OCI-LY3 (cell line): ENCODE data around the gene KLK2.

Source experiments
- H2AFZ ChIP-seq: fragments of 200-600, 300-600 bp; shearing (Covaris generic); 2 replicates; pipeline ENCODE4 v1.6.0; 2014; ENCODE audit warnings: antibody characterized with exemption, low read depth, low read length
- H3K27ac ChIP-seq: fragments of 200-600, 300-600 bp; sonication (generic); 2 replicates; pipeline ENCODE4 v1.5.1; 2014; ENCODE audit warnings: mild to moderate bottlenecking, low read length, moderate library complexity, mixed read lengths
- H3K27me3 ChIP-seq: fragments of 200-600, 300-600 bp; sonication (generic); 2 replicates; pipeline ENCODE4 v1.6.1; 2014; ENCODE audit warnings: low read depth, low read length, mixed read lengths
- H3K36me3 ChIP-seq: fragments of 200-600, 300-600 bp; sonication (generic); replicated peaks from 2 replicates; pipeline ENCODE3; 2014; ENCODE audit warnings: low read depth, low read length, mixed read lengths
- H3K4me1 ChIP-seq: fragments of 300-600, 200-600 bp; sonication (generic); 2 replicates; pipeline ENCODE4 v1.6.1; 2014; ENCODE audit warnings: low read length, mixed read lengths
- H3K4me2 ChIP-seq: fragments of 200-600, 300-600 bp; sonication (generic); 2 replicates; pipeline ENCODE4 v1.6.1; 2014; ENCODE audit warnings: low read length, mixed read lengths
- H3K4me3 ChIP-seq: fragments of 300-600, 200-600 bp; sonication (generic); 2 replicates; pipeline ENCODE4 v1.5.1; 2014; ENCODE audit warnings: antibody characterized with exemption, mild to moderate bottlenecking, low read length, moderate library complexity
- H3K79me2 ChIP-seq: fragments of 300-600, 200-600 bp; shearing (Covaris generic); 2 replicates; pipeline ENCODE4 v1.6.1; 2014; ENCODE audit warnings: mild to moderate bottlenecking, low read length, mixed read lengths
- H3K9ac ChIP-seq: fragments of 300-600, 200-600 bp; shearing (Covaris generic); 2 replicates; pipeline ENCODE4 v1.6.0; 2014; ENCODE audit warnings: mild to moderate bottlenecking, low read length, moderate library complexity
- H3K9me3 ChIP-seq: fragments of 200-600, 300-600 bp; shearing (Covaris generic); 2 replicates; pipeline ENCODE4 v1.6.1; 2014; ENCODE audit warnings: low read length, mixed read lengths; ENCODE audit not compliant: insufficient read depth
- H4K20me1 ChIP-seq: fragments of 200-600, 300-600 bp; sonication (generic); 2 replicates; pipeline ENCODE4 v1.6.1; 2016; ENCODE audit warnings: low read length, mixed read lengths; ENCODE audit not compliant: insufficient read depth
- EZH2phosphoT487 ChIP-seq: fragments of 200-600 bp; shearing (Covaris generic); IDR thresholded peaks from 2 replicates; pipeline ENCODE4 v1.6.1; 2018; ENCODE audit warnings: antibody characterized with exemption, mixed run types, low read depth
- TF ChIP-seq, protein P1 (sequence below): fragments of 200-600, 300-600 bp; sonication (generic); IDR thresholded peaks from 2 replicates; pipeline ENCODE4 v1.5.1; 2014; ENCODE audit warnings: antibody characterized with exemption, low read length, low read depth

Gene KLK2

DNA sequence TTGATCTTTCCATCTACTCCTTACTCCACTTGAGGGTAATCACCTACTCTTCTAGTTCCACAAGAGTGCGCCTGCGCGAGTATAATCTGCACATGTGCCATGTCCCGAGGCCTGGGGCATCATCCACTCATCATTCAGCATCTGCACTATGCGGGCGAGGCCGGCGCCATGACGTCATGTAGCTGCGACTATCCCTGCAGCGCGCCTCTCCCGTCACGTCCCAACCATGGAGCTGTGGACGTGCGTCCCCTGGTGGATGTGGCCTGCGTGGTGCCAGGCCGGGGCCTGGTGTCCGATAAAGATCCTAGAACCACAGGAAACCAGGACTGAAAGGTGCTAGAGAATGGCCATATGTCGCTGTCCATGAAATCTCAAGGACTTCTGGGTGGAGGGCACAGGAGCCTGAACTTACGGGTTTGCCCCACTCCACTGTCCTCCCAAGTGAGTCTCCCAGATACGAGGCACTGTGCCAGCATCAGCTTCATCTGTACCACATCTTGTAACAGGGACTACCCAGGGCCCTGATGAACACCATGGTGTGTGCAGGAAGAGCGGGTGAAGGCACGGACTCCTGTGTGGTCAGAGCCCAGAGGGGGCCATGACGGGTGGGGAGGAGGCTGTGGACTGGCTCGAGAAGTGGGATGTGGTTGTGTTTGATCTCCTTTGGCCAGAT, 2.7 kb upstream of the KLK2 start:
- peaks cover 90% of the 10 kb centered on the region for H3K27me3 ChIP-seq
- H4K20me1 ChIP-seq: no peaks in the 10 kb centered on the region
- no peak overlapping the region for H2AFZ ChIP-seq
- H3K4me2 ChIP-seq: no peak overlapping the region
- TF ChIP-seq, protein P1, sequence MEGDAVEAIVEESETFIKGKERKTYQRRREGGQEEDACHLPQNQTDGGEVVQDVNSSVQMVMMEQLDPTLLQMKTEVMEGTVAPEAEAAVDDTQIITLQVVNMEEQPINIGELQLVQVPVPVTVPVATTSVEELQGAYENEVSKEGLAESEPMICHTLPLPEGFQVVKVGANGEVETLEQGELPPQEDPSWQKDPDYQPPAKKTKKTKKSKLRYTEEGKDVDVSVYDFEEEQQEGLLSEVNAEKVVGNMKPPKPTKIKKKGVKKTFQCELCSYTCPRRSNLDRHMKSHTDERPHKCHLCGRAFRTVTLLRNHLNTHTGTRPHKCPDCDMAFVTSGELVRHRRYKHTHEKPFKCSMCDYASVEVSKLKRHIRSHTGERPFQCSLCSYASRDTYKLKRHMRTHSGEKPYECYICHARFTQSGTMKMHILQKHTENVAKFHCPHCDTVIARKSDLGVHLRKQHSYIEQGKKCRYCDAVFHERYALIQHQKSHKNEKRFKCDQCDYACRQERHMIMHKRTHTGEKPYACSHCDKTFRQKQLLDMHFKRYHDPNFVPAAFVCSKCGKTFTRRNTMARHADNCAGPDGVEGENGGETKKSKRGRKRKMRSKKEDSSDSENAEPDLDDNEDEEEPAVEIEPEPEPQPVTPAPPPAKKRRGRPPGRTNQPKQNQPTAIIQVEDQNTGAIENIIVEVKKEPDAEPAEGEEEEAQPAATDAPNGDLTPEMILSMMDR: no peak
- TF ChIP-seq EZH2phosphoT487: no peak
- no peaks in the 10 kb centered on the region for H3K9me3 ChIP-seq
- H3K79me2 ChIP-seq: no peaks in the 10 kb centered on the region
- no peak overlapping the region for H3K27ac ChIP-seq
- H3K4me1 ChIP-seq: no peaks in the 10 kb centered on the region
- no peak overlapping the region for H3K9ac ChIP-seq
- no peaks in the 10 kb centered on the region for H3K36me3 ChIP-seq
- H3K4me3 ChIP-seq: no peak overlapping the region

DNA sequence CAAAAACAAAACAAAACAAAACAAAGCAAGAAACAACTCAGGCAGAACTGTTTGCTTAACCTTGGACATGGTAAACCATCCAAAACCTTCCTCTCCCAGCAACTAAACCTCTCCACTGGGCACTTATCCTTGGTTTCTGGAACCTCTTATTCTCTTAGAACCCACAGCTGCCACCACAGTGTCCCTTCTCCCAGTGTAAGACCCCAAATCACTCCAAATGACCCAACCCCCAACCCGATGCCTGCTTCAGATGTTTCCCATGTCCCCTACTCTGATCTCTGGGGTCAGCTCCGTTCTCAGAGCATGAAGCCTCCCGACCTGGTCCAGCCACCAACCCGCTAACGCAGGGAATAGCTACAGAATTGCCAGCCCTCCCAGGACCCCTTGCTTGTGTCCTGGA, 972 bp downstream of the KLK2 start:
- Histone ChIP-seq H3K9ac (no peak overlapping the region), H3K36me3 (no peaks in the 10 kb centered on the region), H3K4me1 (peaks cover 15% of the 10 kb centered on the region), H3K79me2 (no peaks in the 10 kb centered on the region), H3K27ac (no peak overlapping the region), H3K4me3 (no peak overlapping the region), H4K20me1 (no peaks in the 10 kb centered on the region), H2AFZ (no peak overlapping the region), H3K27me3 (peaks cover 54% of the 10 kb centered on the region), H3K9me3 (no peaks in the 10 kb centered on the region), H3K4me2 (no peak overlapping the region)
- no peak for TF ChIP-seq EZH2phosphoT487
- TF ChIP-seq, protein P1: no peak

DNA sequence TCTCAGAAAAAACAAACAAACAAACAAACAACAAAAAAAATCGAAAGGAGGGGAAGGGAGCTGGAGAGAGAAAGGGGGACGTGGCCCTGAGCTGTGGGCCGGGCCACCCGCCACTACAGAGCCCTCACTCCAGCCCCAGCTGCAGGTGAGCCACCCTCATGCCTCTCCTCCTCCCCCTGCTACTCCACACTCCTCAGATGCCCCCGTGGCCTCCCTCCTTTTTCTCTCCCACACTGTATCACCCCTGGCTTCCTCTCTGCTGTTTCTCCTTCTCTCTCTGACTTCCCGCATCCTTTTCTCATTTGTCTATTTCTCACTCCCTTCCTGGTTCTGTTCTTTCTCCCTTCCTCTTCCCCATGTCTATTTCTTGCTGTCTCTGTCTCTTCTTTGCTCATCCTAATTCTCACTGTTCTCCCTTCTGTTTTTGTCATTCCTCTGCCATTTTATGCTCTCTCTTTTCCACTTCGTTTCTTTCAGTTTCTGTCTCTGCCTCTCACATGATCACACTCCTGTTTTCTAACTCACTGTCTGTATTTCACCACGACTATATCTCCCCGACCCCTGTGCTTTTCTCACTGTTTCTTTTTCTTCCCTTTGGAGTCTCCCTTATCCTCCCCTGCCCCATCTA, 2.7 kb downstream of the KLK2 start:
- Histone ChIP-seq H2AFZ (peak overlapping the region; percentile 44), H3K27ac (no peak overlapping the region), H3K9me3 (no peaks in the 10 kb centered on the region), H3K4me1 (peaks cover 15% of the 10 kb centered on the region), H3K4me3 (peak overlapping the region; percentile 7), H3K9ac (peak overlapping the region; percentile 17; the same call in 1 of the 2 replicates), H3K27me3 (peaks cover 54% of the 10 kb centered on the region), H3K4me2 (peak overlapping the region; percentile 39), H3K79me2 (no peaks in the 10 kb centered on the region), H4K20me1 (no peaks in the 10 kb centered on the region), H3K36me3 (no peaks in the 10 kb centered on the region)
- TF ChIP-seq, protein P1: no peak

DNA sequence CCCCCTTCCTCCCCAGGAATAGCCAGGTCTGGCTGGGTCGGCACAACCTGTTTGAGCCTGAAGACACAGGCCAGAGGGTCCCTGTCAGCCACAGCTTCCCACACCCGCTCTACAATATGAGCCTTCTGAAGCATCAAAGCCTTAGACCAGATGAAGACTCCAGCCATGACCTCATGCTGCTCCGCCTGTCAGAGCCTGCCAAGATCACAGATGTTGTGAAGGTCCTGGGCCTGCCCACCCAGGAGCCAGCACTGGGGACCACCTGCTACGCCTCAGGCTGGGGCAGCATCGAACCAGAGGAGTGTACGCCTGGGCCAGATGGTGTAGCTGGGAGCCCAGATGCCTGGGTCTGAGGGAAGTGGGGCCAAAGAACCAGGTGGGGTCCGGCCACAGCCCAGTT, 3.2 kb downstream of the KLK2 start:
- TF ChIP-seq, protein P1: no peak
- TF ChIP-seq EZH2phosphoT487: no peak
- Histone ChIP-seq H3K4me1 (peaks cover 15% of the 10 kb centered on the region), H3K36me3 (no peaks in the 10 kb centered on the region), H4K20me1 (no peaks in the 10 kb centered on the region), H3K79me2 (no peaks in the 10 kb centered on the region), H3K4me2 (peak overlapping the region; percentile 39), H3K9me3 (no peaks in the 10 kb centered on the region), H3K4me3 (peak overlapping the region; percentile 7), H3K27ac (no peak overlapping the region), H3K27me3 (peaks cover 51% of the 10 kb centered on the region), H3K9ac (peak overlapping the region; percentile 17; the same call in 1 of the 2 replicates), H2AFZ (peak overlapping the region; percentile 44)
